NCI-H2227 (cell line): Measurements from ENCODE around the gene PRR19.
A peak's percentile ranks its signal among the peaks of the same experiment; 100 is the strongest.

Source experiments
- DNase-seq: peaks from one replicate; lab custom pipeline; 2025; ENCODE audit not compliant: unreplicated experiment; lab: John Stamatoyannopoulos, UW

The PRR19 gene

DNA sequence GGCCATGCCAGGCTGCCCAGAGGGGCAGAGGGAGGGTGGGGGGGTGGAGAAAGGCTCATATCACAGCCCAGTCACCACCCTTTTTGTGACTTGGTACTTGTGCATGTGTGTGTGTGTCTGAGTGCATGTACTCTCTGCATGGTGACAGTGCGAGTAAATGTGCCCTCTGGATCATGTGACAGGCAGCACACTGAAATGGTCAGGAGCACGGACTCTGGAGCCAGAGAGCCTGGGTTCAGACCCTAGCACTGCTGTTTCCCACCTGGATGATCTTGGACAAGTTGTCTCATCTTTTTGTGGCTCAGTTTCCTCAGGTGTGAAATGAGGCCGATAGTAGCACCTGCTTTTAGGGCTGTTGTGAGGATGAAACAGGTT lies 30.9 kb upstream of the PRR19 start:
- DNase-seq = no peak

DNA sequence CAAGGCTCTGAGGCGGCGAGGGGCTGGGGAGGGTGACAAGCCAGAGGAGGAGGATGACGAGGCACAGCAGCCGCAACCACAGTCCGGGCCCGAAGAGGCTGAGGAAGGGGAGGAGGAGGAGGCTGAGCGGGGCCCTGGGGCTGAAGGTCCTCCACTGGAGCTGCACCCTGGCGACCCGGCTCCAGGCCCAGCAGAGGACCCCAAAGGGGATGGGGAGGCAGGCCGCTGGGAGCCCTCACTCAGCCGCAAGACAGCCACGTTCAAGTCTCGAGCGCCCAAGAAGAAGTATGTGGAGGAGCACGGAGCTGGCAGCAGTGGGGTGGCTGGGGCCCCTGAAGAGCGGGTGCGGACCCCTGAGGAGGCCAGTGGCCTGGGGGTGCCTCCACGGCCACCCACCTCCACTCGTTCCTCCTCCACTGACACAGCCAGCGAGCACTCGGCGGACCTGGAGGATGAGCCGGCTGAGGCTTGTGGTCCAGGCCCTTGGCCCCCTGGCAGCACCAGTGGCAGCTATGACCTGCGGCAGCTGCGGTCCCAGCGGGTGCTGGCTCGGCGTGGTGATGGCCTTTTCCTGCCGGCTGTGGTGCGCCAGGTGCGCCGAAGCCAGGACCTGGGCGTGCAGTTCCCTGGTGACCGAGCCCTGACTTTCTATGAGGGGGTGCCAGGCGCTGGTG lies 29.9 kb upstream of the PRR19 start:
- DNase-seq = no peak

DNA sequence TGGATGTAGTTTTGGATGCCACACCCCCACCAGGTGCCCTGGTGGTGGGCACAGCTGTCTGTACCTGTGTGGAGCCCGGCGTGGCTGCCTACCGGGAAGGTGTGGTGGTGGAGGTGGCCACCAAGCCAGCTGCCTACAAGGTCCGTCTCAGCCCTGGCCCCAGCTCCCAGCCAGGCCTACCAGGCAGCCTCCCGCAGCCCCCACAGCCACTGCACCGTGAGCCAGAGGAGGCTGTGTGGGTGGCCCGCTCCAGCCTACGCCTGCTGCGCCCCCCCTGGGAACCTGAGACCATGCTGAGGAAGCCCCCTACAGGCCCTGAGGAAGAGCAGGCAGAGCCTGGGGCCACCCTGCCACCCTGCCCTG lies 29.4 kb upstream of the PRR19 start:
- DNase-seq = no peak

DNA sequence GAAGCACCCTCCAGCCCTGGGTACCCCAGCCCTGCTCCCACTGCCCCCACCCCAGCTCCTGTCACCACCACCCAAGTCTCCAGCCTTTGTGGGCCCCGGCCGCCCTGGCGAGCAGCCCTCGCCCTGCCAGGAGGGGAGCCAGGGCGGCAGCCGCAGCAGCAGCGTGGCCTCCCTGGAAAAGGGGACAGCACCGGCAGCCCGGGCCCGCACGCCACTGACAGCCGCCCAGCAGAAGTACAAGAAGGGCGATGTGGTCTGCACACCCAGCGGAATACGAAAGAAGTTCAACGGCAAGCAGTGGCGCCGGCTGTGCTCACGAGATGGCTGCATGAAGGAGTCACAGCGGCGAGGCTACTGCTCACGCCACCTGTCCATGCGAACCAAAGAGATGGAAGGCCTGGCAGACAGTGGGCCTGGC lies 28.9 kb upstream of the PRR19 start:
- DNase-seq = no peak

DNA sequence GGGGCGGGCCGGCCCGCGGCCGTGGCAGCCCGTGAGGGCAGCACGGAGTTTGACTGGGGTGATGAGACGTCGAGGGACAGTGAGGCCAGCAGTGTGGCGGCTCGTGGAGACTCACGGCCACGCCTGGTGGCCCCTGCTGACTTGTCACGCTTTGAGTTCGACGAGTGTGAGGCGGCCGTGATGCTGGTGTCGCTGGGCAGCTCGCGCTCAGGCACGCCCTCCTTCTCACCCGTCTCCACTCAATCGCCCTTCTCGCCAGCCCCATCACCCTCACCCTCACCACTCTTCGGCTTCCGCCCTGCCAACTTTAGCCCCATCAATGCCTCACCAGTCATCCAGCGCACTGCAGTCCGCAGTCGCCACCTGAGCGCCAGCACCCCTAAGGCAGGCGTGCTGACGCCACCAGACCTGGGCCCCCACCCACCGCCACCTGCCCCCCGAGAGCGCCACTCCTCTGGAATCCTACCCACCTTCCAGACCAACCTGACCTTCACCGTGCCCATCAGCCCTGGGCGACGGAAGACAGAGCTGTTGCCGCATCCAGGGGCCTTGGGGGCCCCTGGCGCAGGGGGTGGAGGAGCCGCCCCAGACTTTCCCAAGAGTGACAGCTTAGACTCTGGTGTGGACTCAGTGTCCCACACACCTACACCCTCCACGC lies 28.4 kb upstream of the PRR19 start:
- DNase-seq = no peak

DNA sequence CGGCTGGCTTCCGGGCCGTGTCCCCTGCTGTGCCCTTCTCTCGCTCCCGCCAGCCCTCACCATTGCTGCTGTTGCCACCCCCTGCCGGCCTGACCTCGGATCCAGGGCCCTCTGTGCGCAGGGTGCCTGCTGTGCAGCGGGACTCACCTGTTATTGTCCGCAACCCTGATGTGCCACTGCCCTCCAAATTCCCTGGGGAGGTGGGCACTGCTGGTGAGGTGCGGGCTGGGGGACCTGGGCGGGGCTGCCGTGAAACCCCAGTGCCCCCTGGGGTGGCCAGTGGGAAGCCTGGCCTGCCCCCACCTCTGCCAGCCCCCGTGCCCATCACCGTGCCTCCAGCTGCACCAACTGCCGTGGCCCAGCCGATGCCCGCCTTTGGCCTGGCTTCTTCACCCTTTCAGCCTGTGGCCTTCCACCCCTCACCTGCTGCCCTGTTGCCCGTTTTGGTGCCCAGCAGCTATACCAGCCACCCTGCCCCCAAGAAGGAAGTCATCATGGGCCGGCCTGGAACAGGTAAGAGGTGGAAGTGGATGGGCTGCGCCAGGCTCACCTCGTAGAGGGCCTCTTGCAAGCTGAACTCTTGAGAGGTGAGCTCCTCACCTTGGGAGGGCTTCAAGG lies 27.8 kb upstream of the PRR19 start:
- DNase-seq = no peak

DNA sequence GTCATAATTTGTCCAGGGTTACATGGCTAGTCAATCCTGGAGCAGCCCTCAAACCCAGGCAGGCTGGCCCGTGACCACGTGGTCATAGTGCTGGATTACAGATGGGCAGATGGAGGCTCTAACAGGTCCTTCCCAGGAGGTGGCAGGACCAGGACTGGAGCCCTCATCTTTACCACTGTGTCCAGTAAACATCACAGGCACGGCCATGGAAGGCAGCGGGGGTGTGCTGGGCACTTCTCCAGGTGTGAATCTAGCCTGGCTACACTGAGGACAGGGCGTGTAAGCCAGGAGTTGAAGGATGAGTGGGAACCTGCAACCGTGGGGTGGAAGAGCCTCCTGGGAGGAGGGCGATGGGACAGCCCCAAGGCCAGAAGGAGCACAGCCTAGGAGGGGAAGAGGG lies 26.8 kb upstream of the PRR19 start:
- DNase-seq = no peak

DNA sequence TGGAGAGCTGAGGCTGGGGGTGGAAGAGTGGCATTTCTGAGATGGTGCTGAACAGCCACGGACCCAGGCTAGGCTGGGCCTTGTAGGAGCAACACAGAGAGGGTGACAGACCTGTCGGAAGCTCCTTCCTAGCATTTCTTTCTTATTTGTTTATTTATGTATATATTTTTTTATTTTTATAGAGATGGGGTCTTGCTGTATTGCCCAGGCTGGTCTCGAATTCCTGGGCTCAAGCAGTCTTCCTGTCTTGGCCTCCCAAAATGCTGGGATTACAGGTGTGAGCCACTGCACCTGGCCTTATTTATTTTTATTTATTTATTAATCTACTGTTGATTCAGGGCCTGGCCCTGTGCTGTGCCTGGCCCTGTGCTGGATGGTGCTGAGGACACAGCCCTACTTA lies 26.4 kb upstream of the PRR19 start:
- no peak for DNase-seq

DNA sequence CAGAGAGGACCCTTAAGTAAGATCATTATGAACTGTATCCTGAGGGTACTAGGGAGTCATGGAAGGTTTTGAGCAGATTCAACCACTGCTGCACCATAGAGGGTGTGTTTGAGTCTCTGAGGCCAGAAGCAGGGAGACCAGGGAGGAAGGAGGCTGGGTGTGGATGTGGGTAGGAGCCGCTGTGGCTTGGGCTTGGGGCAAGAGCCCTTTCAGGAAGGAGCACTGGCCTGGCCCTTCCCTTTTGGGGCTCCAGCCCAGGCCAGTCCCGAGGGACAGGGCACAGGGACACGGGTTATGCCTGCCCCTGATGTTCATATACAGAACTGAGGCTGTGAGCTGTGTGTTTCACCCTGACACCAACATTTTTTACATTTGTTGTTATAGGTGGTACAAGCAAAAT lies 25.6 kb upstream of the PRR19 start:
- no peak for DNase-seq

DNA sequence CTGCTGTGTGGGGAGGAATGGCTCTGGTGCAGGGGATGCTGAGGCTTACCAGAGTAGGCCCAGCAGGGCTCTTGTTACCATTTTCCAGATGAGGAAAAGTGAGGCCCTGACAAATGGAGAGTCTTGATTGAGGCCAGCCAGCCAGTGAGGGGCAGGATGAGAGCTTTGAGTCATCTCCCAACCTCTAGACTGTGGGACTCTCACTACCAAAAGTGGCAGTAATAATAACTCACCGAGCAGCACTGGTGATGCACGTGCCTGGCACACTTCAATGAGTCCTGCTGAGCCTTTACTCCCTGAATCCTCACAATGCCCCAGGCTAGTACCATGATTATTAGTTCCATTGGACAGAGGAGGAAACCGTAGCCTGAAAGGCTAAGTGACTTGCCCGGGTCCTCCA lies 25.1 kb upstream of the PRR19 start:
- no peak for DNase-seq

DNA sequence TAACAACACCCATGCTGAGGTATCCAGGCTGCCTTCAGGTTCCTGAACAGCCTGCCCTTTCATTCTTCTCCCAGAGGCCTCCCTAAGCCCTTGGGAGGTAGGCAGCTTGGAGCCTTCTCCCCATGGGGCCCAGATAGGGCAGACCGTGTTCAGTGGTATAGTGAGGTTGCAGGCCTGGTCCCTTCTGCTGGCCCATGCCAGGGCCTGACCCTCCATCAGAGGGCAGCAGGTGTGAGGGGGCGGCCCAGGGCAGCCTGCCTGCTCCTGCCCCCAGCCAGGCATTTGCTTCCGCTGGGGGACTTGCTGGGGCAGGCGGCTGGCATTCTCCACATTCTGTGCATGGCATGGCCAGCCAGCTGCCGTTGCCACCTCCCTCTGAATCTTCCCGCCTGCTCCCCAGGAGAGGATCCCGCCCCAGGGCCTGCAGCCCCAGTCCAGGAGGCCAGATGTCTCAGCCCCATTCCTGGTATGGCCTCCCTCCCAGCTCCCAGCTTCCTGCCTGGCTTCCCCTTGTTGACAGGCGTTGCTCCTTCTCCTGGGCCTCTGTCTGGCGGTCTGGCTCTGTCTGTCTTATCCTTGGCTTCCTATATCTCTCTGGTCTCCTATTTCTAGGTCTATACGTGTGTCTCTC lies 24.0 kb upstream of the PRR19 start:
- no peak for DNase-seq

DNA sequence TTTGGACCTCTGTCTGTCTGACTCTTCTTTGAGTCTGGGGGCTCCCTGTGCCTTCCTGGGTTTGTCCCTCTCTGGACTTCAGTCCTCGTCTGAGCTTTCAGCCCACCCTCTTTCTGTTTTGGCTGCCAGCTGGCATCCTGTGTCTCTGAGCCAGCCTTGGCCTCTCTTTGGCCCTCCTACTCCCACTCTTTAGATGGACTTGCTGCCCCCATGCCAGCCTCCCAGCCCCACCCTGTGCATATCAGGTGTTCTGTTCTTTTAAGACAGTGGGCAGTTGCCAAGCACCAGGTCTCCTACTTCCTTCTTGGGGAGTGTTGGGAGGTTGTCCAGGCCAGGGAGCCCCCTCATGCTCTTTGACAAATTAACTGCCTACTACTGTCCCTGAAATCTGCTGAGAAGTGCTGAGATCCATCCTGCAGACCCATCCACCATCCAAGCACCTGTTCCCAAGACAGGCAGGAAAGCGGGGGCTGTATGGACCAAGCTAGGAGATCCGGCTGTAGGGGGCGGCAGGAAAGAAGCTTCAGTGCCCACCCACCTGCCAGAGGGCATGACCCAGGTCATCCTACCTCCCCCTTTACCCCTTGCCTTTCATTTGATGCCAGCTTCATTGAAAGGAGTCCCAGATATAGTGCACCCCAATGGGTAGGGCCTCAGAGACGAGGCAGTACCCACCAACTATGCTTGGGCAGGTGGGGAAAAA lies 23.3 kb upstream of the PRR19 start:
- DNase-seq = no peak

DNA sequence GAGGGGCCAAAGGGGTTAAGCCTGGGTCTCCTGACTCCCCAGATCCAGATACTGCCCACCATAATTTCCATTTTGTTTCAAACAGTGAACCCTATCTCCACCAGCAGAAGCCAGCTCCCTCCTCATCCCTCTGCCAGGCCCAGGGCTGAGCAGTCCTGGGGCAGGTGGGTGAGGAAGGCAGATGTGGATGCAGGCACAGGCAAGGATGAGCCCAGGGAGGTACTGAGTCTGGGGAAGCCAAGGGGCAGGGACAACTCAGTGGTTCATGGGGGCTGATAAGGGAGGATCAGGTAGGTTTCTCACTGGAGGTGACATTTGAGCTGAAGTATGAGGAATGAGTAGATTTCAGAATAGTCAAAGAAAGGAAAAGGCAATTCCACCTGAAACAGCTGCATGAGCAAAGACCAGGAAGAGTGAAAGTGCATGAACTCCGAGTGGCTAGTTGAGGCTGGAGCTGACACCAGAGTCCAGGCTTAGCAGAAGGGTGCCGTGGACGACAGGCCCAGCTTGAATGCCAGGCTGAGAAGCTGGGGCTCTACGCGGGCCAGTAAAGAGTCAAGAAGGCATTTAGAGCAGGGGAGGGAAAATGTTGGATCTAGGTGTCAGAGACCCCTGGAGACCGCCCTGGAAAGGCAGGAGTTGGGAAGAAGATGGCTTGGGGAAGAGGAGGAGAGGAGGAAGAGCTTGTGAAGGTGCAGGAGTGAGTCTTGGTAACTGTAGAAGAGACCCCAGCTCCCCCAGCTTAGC lies 22.6 kb upstream of the PRR19 start:
- no peak for DNase-seq

DNA sequence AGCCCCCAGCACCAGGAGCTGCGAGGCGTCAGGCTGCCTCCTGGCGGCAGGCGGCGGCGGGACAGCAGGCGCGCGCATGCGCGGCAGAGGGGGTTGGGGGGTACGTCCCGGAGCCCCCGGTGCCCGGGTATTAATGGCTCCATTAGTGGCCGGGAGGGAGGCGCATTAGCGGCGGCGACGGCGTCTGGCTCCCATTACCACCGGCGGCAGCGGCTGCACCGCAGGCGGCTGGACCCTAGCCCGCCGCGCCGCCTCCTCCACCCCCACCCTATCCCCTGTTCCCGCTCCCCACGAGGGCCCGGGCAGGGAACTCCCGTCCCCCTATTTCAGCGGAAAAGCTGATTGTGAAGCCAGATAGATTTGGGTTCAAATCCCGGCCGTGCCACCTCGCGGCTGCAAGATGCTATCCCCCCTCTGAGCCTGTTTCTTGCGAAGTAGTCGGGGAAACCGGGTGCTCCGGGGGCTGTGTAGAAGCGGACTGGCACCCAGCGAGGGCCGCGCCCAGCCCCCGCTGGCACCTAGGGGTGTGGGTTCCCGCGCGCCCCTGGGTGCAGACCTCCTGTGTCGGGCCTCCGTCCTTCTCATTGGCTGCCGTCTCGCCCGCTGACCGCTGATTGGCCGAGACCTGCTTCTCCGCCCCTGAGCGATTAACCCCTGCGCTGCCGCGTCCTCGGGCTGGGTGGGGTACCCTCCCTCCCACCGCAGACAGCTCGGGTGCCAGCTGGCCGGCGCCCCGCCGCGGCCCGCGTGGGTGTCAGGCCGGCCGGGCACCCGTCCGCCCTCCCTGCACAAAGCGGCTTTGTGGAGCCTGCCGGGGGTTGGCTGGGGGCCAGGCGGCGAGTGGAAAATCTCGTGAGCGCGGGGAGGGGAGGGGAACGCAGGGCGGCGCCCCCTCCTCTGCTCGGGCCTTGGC lies 21.8 kb upstream of the PRR19 start:
- peak; percentile 98 for DNase-seq

DNA sequence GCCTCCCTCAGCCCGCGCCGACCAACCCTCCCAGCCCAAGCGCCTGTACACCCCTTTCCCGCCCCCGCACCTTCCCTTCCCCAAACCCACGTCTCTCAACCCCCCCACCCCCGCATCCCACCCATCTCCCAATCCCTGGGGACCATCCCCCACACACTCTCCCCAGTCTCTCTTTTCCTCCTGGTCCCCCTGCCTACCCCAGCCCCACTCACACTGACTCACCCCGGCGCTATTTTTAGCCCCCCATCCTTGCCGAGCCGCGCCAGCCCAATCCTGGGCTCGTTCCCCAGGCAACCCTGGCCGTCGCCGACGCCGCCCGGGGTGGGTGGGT lies 21.2 kb upstream of the PRR19 start:
- peak; percentile 91 for DNase-seq

DNA sequence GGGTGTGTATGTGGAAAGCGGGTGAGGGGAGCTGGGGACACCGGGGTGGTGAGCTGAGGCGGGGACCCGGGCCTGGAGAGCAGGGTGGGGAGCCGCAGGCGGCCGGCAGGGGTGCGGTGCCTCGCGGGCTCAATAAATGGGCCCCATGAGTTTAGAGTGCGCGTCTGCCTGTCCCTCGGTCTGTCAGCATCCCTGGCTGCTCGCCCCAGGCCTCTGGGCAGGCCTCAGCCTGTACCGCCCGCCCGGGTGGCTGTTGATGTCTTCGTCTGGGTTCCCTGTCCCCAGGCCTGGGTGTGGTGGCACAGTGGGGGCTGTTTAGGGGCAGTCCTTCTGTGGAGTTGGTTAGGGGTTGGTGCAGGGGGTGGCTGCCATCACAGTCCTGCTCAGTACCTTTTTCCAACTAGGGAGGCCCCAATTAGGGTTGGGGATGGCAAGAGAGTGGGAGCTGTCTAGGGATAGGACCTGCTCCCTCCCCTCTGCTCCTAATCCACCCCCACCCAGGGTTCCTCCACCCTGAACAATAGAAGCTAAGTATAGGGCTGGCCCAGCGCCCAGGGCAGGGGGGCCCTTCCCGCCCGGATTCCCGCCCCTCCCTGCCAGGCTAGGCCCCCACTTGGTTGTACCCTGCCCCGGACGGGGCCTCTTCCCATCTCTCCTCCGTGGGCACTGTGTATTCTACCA lies 20.6 kb upstream of the PRR19 start:
- peak; percentile 87 for DNase-seq

DNA sequence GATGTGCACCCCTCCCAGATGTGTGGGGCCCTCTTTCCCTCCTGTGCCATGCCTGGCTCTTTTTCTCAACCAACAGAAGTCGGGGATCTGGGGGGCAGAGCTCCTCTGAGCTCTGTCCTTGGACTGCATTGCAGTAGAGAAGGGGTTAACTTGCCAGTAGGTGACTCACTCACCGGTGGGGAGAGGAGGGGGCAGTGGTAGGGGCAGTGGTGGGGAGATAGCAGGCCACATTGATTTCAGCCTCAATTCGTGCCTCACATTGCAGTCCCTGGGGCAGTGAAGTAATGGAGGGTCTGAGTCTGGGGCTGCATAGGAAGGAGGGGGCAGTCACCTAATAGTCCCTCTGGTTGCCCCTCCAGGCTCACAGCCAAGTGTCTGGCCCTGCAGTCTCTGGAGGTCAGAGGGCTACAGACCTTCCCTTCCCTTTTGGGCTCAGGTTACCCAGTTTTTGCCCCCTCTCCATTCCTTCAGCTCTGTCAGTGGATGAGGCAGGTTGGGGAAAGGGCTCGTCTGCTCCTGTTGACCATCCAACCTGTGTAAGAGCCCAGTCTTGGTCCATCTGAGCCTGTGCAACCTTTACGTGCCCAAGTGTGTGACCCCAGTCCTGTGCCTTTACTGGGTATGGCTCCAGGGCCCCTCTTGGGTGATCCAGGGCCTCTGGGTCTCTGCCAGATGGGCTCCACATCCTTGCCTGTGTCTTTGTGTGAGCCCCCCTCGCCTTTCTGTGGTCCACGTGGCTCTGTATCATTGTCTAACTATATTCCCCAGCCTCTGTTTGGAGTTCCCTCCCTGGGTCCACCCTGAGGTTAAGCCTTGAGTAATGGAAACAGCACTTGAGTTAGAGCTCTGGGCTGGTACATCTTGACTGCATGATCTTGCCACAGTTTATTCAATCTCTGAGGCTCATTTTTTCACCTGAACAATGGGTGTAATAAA lies 19.8 kb upstream of the PRR19 start:
- DNase-seq = peak; percentile 87

DNA sequence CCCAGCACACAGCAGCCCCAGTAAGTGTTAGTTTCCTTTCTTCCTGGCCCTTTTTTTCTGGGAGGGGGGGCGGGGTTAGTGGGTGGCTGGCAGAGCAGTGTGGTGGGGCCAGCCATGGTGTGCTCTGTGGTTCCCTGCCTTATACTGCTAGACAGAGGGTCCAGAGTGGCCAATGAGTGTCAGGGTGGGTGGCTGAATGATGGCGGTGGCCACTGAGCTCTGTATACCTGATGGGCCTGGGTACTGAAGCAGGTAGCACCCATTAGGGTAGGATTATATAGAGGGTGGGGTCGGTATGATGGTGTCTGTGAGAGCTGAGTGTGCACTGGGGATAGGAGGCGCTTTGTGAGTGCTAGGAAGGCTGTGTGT lies 19.1 kb upstream of the PRR19 start:
- DNase-seq = no peak
